Esophagus muscularis mucosa (tissue), 4 donors: Measurements from ENCODE around the gene PROK1. TPM values are rescaled to one million over a fixed set of nuclear protein-coding genes. Genes with fewer than 3 reads are reported as not detected.
A peak's percentile ranks its signal among the peaks of the same experiment; 100 is the strongest.

Experiments
- DNase-seq: peaks from one replicate; pipeline ENCODE4 v3.0.0-alpha.2; 2017; ENCODE audit errors: extremely low spot score
- H3K27ac ChIP-seq, 4 donors: fragments of 200-600 bp; sonication (generic); replicated peaks in 1 of 4; 1 replicate in 3 of 4; 2 replicates in 1 of 4; pipeline ENCODE4 v1.5.1; 2016 to 2019; ENCODE audit warnings: mild to moderate bottlenecking in 1 of 4
- H3K27me3 ChIP-seq, 4 donors: fragments of 200-600 bp; sonication (generic); one replicate each; pipeline versions ENCODE4 v1.5.1 to v1.6.0; 2016 to 2019
- H3K36me3 ChIP-seq, 4 donors: fragments of 200-600 bp; sonication (generic); one replicate each; pipeline ENCODE4 v1.5.1; 2016 to 2019
- H3K4me1 ChIP-seq, 4 donors: fragments of 200-600 bp; sonication (generic); one replicate each; pipeline ENCODE4 v1.5.1; 2016 to 2019
- H3K4me3 ChIP-seq, 4 donors: fragments of 200-600 bp; sonication (generic); 1 replicate in 2 of 4; 2 replicates in 2 of 4; pipeline ENCODE4 v1.5.1; 2016 to 2019; ENCODE audit warnings: mild to moderate bottlenecking in 4 of 4, moderate library complexity in 1 of 4
- H3K9me3 ChIP-seq, 4 donors: fragments of 200-600 bp; sonication (generic); 1 replicate in 3 of 4; 2 replicates in 1 of 4; pipeline ENCODE4 v1.5.1; 2016 to 2019
- EP300 ChIP-seq: sonication (generic); formaldehyde crosslinking; IDR thresholded peaks from one replicate; pipeline ENCODE4 v1.6.1; 2017; ENCODE audit warnings: antibody characterized with exemption
- POLR2A ChIP-seq: fragments of 450-650 bp; IDR thresholded peaks from one replicate; pipeline ENCODE4 v1.6.1; 2017; ENCODE audit warnings: antibody characterized with exemption, moderate library complexity, mild to moderate bottlenecking, low read depth
- POLR2AphosphoS5 ChIP-seq, 2 donors: sonication (generic); formaldehyde crosslinking; IDR thresholded peaks; one replicate each; pipeline ENCODE4 v1.6.1; 2017; ENCODE audit warnings: antibody characterized with exemption in 2 of 2
- WGBS: methylation state at CpG from one replicate; pipeline ENCODE4 v1.1.5; 2018; 5-methylcytosine and 5-hydroxymethylcytosine counted together
- intact Hi-C: fragments of 100-400 bp; cut with DNase I; formaldehyde crosslinking; loops from one replicate; pipeline ENCODE4 v1.15.1; 2023
- total RNA-seq, 4 donors: library from RNA; depleted of rRNA; stranded (reverse); fragments of >200 nt; gene quantifications; one replicate each; pipeline versions ENCODE4 v1.1.0 to v1.2.1, GENCODE V29; 2016
- TF ChIP-seq, protein P1 (sequence below), 3 experiments: fragments of 200-600 bp in 2 of 3; fragments of 450-650 bp in 1 of 3; sonication (generic) in 2 of 3; IDR thresholded peaks; one replicate each; pipeline ENCODE4 v1.5.1; 2017 to 2019; ENCODE audit warnings: antibody characterized with exemption in 3 of 3, mild to moderate bottlenecking in 2 of 3, moderate library complexity in 1 of 3

Gene PROK1
- total RNA-seq, 4 donors from 2014 or later, result not detected

DNA sequence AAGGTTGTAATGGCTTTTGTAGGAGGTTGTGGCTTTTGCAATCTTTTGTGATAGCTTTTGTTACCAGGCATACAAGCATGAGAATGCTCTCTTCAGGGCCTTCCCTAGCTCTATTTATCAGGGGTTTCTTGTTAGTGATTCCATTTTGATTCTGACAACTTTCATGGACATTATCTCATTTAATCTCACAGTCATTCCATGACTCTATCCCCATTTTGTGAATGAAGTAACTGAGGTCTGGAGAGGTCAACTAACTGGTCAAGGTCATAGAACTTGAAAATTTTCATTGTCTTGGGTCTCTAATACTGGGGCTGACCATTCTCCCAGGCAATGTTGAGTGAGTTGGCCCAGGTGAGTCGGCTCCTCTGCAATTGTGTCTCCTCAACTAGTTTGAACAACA, 32.2 kb upstream of the PROK1 start:
- TF ChIP-seq POLR2AphosphoS5 (IDR thresholded peaks at IDR 0.05), result no peak
- no peak for TF ChIP-seq EP300
- TF ChIP-seq, protein P1, sequence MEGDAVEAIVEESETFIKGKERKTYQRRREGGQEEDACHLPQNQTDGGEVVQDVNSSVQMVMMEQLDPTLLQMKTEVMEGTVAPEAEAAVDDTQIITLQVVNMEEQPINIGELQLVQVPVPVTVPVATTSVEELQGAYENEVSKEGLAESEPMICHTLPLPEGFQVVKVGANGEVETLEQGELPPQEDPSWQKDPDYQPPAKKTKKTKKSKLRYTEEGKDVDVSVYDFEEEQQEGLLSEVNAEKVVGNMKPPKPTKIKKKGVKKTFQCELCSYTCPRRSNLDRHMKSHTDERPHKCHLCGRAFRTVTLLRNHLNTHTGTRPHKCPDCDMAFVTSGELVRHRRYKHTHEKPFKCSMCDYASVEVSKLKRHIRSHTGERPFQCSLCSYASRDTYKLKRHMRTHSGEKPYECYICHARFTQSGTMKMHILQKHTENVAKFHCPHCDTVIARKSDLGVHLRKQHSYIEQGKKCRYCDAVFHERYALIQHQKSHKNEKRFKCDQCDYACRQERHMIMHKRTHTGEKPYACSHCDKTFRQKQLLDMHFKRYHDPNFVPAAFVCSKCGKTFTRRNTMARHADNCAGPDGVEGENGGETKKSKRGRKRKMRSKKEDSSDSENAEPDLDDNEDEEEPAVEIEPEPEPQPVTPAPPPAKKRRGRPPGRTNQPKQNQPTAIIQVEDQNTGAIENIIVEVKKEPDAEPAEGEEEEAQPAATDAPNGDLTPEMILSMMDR (IDR thresholded peaks at IDR 0.05), result no peak
- no peak for TF ChIP-seq POLR2A
- 88% methylated on average over 1 of the region's 1 CpG for WGBS
- intact Hi-C loops, result no loop called here

DNA sequence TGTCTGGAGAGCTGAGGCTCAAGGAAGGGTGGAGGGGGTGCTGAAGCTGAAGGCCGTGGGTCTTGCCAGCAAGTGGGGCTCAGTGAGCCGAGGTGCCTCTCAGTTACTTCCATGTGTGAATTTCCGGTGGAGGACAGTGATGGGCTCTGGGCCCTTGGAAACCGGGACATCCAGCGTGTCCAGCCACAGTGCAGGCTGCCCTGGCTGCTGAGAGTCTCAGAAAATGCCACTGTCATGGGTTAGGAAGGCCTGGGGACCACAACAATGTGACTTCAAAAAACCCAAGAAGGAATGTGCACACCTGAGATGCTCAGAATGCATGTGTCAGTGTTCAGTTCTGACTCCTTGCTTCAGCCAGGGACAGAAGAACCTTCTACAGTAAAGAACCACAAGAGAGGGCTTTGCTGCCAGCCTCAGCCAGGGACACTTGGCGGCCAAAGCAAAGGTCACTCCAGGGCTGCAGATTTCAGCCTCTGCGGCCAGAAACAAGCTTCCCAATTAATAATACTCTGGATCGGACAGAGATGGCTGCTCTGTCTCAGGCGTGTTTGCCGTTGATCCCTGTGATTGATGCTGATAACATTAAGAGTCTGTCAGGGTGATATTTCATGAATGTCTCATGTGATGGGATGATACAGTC, 30.8 kb upstream of the PROK1 start:
- Histone ChIP-seq H3K4me1 (peaks cover 0 to 3% (median 0%) of the 10 kb centered on the region in 4 donors), H3K27me3 (no peaks in the 10 kb centered on the region), H3K4me3 (no peak overlapping the region), H3K9me3 (no peaks in the 10 kb centered on the region), H3K27ac (no peak overlapping the region), H3K36me3 (no peaks in the 10 kb centered on the region)
- no peak for DNase-seq
- 88% methylated on average over 9 of the region's 10 CpGs for WGBS
- intact Hi-C loops, result no loop called here
- TF ChIP-seq EP300, result no peak
- TF ChIP-seq, protein P1 (IDR thresholded peaks at IDR 0.05), result no peak
- TF ChIP-seq POLR2A, result no peak
- TF ChIP-seq POLR2AphosphoS5 (IDR thresholded peaks at IDR 0.05), result no peak

More for the DNA sequence above, 32.2 kb upstream of the PROK1 start:
- H3K4me1 ChIP-seq, result peaks cover 0 to 5% (median 2%) of the 10 kb centered on the region in 4 donors
- H3K9me3 ChIP-seq, result no peaks in the 10 kb centered on the region
- DNase-seq, result no peak
- no peak overlapping the region for H3K27ac ChIP-seq
- H3K36me3 ChIP-seq, result no peaks in the 10 kb centered on the region
- H3K4me3 ChIP-seq, result no peak overlapping the region
- H3K27me3 ChIP-seq, result no peaks in the 10 kb centered on the region

DNA sequence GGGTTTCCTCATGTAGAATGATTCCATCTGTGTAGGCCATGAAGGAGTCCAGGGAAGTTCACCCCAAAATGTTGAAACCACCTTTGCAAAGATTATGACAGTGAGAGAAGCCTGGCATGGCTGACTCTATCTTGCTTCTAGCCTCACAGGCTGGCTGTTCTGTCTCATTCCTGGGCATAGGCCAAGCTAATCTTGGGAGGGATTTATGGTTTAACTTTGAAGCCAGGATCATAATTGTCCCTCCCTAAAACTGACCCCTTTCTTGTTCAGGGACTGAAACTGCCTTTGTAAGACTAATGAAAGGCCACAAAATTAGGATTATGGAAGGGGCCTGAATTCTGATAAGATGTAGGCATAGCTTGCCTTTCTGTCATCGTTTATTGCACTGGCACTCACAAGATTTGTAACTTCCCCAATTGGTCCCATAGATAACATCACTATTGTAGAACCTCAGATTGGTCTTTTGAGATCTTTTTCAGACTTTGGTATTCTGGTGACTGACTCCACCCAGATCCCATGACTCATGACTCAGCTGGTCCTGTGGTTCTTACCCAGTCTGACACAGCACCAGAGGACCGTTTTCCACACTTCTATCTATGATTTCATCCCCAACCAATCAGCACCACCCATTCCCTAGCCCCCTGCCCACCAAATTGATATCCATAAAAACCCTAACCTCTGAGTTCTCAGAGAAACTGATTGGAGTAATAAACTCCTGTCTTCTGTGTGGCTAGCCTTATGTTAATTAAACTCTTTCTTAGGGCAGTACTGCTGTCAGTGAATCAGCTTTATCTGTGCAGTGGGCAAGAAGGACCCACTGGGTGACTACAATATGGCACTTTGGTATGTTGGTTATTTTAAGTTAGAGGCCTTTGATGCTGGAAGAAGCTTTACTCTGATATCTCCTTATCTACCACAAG, 29.8 kb upstream of the PROK1 start:
- Histone ChIP-seq H3K4me3 (no peak overlapping the region), H3K9me3 (no peaks in the 10 kb centered on the region), H3K27me3 (no peaks in the 10 kb centered on the region), H3K27ac (no peak overlapping the region), H3K36me3 (no peaks in the 10 kb centered on the region), H3K4me1 (peaks cover 0 to 4% (median 0%) of the 10 kb centered on the region in 4 donors)
- WGBS, result 67% methylated on average over 2 of the region's 2 CpGs
- TF ChIP-seq, protein P1 (IDR thresholded peaks at IDR 0.05), result no peak
- TF ChIP-seq POLR2AphosphoS5 (IDR thresholded peaks at IDR 0.05) (no peak), EP300 (no peak), POLR2A (no peak)
- no peak for DNase-seq
- intact Hi-C loops, result no loop called here

DNA sequence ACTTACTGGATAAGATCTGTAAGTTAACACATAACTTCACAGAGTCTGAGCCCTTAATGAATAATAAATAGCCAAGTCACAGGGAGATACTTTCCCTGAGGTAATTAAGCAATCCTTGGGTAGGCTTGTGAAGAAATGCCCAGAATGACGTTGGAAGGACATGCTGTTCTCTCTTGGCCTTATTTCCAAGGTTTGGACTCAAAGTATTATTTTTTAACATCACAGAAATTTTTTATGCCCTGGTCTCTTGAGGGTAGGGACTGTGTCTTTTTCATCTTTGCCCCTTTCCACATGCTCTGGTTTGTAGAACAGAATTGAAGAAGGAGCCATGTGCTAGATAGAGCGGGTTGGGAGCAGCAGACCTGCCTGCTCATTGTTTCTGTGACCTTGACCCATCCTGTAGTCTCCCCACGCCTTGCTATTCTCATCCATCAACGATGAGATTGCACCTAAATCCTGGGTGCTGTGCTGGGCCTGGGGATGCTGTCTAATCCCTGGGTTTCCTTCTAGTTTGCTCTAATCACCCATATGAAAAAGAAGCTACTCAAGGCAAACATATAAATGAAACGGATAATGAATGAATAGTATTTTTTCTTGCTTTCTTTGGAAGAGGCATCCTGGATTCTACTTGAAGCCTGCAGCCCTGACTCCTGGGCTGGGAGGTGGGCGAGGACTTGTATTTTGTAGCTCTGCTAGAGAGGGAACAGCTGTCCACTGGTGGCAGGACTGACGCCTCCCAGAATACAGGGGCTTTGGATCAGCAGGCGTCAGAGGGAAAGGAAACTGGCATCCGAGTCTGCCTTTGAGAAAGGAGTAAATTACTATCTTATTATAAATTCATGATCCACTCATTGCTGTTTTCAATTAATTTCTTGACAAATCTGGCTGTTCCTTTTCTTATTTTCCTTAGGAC, 26.0 kb upstream of the PROK1 start:
- Histone ChIP-seq H3K4me3 (no peak overlapping the region), H3K4me1 (peaks cover 0 to 4% (median 0%) of the 10 kb centered on the region in 4 donors), H3K9me3 (no peaks in the 10 kb centered on the region), H3K36me3 (no peaks in the 10 kb centered on the region), H3K27me3 (no peaks in the 10 kb centered on the region), H3K27ac (peak overlapping the region in 1 of 4 donors; percentile 52)
- no peak for DNase-seq
- peak in 1 of 2 donors; percentile 19 for TF ChIP-seq POLR2AphosphoS5 (IDR thresholded peaks at IDR 0.05)
- TF ChIP-seq POLR2A, result no peak
- intact Hi-C loops, result no loop called here
- WGBS, result 57% methylated on average over 9 of the region's 9 CpGs
